HCT116 (cell line): ENCODE results near the gene ETV5.

Source experiments
- CTCF ChIP-seq, 3 experiments: fragments of 200-600 bp in 1 of 3; sonication (generic) in 1 of 3; IDR thresholded peaks in 2 of 3; conservative IDR thresholded peaks in 1 of 3; 2 replicates each; pipeline ENCODE4 v1.5.1; 2012 to 2017; ENCODE audit warnings: low read depth in 2 of 3, low read length in 2 of 3, antibody characterized with exemption in 1 of 3, borderline replicate concordance in 1 of 3, control low read depth in 1 of 3, mild to moderate bottlenecking in 1 of 3, mixed read lengths in 1 of 3, mixed run types in 1 of 3, moderate library complexity in 1 of 3; ENCODE audit not compliant: insufficient read depth in 1 of 3
- RAD21 ChIP-seq: IDR thresholded peaks from 2 replicates; pipeline ENCODE4 v1.6.1; 2012; ENCODE audit warnings: low read depth, mild to moderate bottlenecking
- REST ChIP-seq: IDR thresholded peaks from 2 replicates; pipeline ENCODE4 v1.6.1; 2012; ENCODE audit warnings: low read depth
- SIN3A ChIP-seq: IDR thresholded peaks from 2 replicates; pipeline ENCODE4 v1.6.1; 2012; ENCODE audit warnings: low read depth

- TF ChIP-seq REST, result no peak
- TF ChIP-seq RAD21, result no peak
- TF ChIP-seq SIN3A, result no peak
- no peak for TF ChIP-seq CTCF (IDR thresholded peaks at IDR 0.05 in 2 of 3, conservative IDR thresholded peaks at IDR 0.05 in 1 of 3; ENCODE audit: borderline replicate concordance in 1 of 3, insufficient read depth in 1 of 3, low read depth in 2 of 3, low read length in 2 of 3)
Measured at GRCh38 chr3:186124592-186124991, 15.7 kb upstream of the ETV5 start.
